HG02759 (cell line): ENCODE results near the gene RCAN2.
A peak's percentile ranks its signal among the peaks of the same experiment; 100 is the strongest.

Experiments used
- ATAC-seq: cut with Tn5 transposase; IDR thresholded peaks from one replicate; pipeline ENCODE4 v1.9.1; 2021; ENCODE audit warnings: mild to moderate bottlenecking, moderate library complexity; ENCODE audit not compliant: unreplicated experiment

RCAN2 gene

DNA sequence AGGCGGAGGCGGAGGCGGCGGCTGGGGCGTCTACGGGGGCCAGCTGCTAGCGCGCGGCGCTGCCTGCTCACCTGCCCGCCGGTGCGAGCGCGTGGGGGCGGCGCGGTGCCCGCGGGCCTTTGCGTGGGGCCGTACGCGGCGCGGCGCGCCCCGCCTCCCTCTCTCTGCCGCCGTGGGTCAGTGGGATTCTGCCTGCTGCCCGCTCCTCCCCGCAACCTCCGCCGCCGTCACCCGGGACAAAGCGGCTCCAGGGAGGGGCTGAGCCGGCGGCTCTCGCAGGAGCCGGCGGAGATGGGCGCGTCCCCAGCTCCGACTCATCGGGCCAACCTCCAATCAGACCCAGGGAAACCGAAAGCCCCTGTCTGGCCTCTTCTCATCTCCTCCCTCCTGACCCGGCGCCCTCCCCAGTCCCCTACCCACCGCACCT, at the start of gene RCAN2:
TSS of gene RCAN2 (minus strand) at position 249 of the 427 bp plus-strand sequence.
- peak; percentile 70 for ATAC-seq

DNA sequence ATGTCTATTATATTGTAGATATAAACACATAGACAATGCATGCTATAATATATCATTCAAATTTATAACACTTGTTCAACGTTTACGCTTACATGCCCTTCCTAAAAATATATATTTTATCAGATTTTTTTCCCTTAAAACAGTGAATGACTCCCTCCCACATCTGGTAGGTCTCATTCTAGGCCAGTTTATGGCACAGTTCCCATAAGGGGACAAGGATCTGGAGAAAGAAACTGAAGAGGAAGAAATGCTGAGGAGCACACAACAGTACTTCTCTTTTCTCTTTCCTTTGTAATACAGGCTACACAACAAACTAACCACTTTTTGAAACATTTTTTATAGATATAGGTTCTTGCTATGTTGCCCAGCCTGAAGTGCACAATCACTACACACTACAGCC, 48.6 kb upstream of the RCAN2 start:
- ATAC-seq = no peak

GRCh38 chr6:46538800-46539480, 47.7 kb upstream of the RCAN2 start:
- no peak for ATAC-seq

GRCh38 chr6:46530896-46531295, 39.6 kb upstream of the RCAN2 start:
- no peak for ATAC-seq

DNA sequence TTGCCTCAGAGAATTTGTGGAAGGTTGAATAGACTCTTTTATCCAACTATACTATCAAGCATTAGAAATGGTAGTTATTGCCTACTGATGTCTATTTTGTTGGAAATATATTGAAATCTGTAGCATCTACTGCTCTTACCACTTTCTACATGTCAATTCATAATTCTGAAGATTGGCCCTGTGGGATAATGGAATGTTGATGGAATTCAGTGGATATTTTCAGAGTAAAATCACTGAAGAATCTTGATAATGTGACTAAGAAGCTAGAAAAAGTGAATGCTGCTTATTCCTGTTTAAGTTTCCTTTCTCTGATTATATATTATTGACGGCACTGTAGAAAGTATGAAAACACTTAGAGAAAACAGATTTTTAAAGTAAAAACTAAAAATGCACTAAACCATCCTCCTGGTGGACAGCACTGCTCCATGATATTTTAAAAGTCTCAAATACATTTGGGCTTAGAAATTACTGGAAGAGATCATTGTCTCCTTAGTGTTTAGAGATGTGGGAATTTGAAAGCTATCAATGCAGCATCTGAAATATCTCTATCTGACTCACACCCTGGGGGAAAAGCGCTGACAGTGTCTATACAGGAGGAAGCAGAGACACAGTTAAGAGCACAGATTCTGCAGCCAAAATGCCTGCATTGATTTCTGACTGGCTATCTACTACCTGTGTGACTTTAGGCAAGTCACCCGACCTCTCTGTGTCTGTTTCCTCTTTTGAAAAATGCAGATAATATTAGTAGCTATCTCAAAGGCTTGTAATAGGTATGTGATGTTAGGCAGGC, 37.9 kb upstream of the RCAN2 start:
- no peak for ATAC-seq

DNA sequence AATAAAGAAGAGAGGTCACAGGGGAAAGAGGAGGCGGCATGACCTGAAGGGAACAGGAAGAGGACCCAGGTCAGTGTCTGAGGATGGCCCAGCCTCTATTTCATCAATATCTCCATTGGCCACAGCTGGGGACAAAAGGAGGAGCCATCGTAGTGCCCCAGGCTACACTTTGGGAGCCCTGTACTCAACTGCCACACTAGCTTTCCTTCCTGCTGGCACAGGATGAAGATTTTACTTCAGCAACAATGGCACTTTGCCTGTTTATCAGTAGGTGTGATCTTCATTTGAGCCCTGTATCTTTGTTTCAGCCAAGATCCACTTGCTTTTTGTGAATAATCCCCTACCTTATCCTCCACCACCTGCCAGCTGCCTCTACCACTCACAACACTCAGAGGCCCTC, 35.4 kb upstream of the RCAN2 start:
- no peak for ATAC-seq

DNA sequence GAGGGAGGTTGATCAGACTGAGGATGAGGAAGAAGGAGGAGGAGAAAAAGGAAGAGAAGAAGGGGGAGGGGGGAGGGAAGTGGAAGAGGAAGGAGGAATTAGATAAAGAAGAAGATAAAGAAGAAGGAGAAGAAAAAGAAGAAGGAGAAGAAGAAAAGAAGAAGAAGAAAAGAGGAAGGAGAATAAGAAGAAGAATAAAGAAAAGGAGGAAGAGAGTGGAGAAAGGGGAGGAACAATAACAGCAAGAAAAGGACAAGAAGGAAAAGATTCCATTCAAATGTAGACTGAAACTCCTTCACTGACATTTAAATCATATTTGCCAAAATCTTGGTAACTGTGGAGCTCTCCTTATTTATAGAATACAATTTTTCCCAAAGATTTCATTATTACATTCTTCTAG, 34.3 kb upstream of the RCAN2 start:
- ATAC-seq = no peak

DNA sequence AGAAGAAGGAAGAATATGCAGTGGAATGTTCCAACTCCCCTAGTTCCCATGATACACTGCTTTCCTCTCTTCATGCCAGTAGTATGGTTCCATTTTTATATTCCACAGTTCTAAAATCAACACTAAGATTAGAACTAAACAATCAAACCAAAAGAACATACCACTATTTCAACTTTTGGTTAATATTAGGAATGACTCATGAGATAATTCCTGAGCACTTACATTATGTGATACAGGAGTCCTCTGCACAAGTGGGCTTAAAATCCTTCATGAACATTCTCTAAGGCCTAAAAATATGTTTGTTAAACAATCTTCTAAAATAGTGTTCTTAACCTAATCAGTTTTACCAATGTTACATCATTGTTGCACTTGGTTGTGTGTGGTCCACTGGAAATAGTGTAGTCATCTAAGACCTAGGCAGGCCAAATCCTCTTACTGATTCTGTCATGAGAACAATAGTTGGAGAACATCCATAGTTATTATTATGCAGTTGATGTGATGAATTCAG, 30.3 kb upstream of the RCAN2 start:
- no peak for ATAC-seq

DNA sequence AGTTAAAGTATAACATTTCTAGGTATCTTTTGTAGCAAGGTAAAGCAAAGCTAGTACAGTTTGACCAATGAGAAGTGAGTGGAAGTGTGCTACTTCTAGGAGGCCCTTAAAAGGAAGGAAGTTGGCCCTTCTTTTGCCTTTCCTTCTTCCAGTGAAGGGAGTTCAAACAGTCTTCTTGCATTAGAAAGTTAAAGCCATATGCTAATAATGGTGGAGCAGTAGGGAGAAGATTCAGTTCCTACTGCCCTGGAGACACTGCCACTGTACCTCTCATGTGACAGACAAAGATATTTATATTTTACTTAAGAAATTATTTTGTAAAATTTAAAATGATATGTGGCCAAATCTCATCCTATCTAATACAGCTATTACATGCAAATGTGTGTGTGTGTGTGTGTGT, 26.0 kb upstream of the RCAN2 start:
- ATAC-seq = no peak

DNA sequence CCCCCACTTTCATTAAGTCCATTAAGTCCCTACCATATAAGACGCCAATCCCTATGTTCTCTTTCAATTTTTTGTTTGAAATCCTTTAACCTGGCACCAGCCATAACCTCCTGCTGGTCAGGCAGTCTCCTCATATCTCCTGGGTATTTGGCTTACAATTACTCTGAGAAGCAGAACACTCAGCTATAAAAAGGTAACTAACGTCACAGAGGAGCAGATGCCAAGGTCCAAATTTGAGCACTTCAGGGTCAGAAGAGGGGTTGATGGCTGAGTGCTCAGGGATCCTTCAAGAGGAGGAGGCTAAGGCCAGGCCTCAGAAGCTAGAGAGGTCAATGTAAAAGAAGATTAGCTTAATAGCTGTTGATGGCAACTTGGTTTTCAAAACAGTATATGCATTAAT, 22.3 kb upstream of the RCAN2 start:
- ATAC-seq = no peak

DNA sequence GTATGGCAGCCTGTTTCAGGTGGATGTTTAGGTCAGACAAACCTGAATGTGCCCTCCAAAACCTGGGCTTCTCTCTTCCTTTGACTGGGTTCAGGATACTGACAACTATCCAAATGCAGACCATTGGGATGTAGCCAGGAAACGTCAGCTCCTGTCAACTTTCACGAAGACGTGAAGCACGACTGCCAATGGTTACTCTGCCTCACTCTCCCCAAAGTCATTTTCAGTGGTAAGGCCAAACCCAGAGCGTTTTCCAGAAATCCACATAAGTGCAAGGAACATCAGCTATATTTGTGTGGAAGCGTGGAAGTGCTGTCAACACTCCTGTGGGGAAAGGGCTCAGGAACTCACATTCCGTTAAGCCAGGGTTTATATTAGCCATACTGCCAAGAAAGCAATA, 20.1 kb upstream of the RCAN2 start:
- ATAC-seq = no peak

GRCh38 chr6:46510651-46511050, 19.4 kb upstream of the RCAN2 start:
- ATAC-seq = no peak

GRCh38 chr6:46509981-46510510, 18.8 kb upstream of the RCAN2 start:
- ATAC-seq = no peak

DNA sequence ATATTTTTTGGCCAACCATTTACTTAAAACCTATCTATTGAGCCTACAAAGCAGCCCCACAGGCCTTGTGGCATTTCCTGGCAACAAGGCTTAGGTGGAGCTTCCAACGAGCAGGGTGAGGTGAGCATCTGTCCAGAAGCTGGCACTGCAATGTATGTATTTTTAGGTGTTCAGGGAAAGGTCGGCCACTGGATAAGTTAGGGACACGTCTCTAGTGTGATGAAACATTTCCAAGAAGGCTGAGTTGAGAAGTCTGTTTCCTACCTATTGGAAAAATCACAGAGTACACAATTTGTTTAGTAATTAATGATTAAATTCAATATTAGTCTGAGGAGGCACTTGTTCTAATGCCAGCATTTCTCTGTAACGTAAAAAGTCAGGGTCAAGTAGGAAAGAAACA, 17.8 kb upstream of the RCAN2 start:
- no peak for ATAC-seq

GRCh38 chr6:46507426-46507825, 16.2 kb upstream of the RCAN2 start:
- no peak for ATAC-seq

GRCh38 chr6:46505693-46506512, 14.7 kb upstream of the RCAN2 start:
- no peak for ATAC-seq

- no peak for ATAC-seq
These were observed 13.0 kb upstream of the RCAN2 start for GRCh38 chr6:46504242-46504641.

- ATAC-seq = no peak
These were observed 11.4 kb upstream of the RCAN2 start for GRCh38 chr6:46502486-46503119.

- ATAC-seq = no peak
These were observed 10.2 kb upstream of the RCAN2 start for GRCh38 chr6:46501136-46502089.

DNA sequence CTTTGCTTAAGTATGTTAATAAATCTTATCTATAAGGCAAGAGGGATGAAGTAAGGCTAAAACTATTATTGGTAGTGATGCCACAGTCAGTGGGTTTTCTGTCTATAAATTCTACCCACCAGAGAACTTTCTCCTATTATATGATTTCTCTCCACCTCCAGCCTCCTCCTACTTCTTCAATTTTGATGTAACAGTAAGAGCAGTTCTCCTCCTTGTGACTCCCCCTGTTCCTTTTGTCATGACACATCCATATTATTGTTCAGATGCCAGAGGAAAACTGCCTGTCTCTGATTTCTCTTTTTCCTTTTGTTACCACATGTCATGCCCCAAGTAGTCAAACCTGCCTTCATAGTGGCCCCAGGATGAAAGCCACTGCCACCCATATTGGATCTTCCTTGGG, 9.1 kb upstream of the RCAN2 start:
- no peak for ATAC-seq
